ENCODE results near the gene MMP20.

GRCh38 chr11:102560555-102561011 is 64.5 kb downstream of the MMP20 start:
- no peak for TF ChIP-seq POLR2AphosphoS5 (IDR thresholded peaks at IDR 0.05; ENCODE audit: low read depth, low read length)
- TF ChIP-seq YY1 (IDR thresholded peaks at IDR 0.05; ENCODE audit: extremely low read depth, insufficient replicate concordance, low read depth, low read length), result no peak
- no peak for TF ChIP-seq EZH2phosphoT487 (IDR thresholded peaks at IDR 0.05; ENCODE audit: borderline replicate concordance)
- TF ChIP-seq CTCF (IDR thresholded peaks at IDR 0.05 in 2 of 3, conservative IDR thresholded peaks at IDR 0.05 in 1 of 3; ENCODE audit: borderline replicate concordance in 1 of 3, insufficient read depth in 1 of 3, low read depth in 2 of 3, low read length in 2 of 3), result no peak
- TF ChIP-seq, protein P1, sequence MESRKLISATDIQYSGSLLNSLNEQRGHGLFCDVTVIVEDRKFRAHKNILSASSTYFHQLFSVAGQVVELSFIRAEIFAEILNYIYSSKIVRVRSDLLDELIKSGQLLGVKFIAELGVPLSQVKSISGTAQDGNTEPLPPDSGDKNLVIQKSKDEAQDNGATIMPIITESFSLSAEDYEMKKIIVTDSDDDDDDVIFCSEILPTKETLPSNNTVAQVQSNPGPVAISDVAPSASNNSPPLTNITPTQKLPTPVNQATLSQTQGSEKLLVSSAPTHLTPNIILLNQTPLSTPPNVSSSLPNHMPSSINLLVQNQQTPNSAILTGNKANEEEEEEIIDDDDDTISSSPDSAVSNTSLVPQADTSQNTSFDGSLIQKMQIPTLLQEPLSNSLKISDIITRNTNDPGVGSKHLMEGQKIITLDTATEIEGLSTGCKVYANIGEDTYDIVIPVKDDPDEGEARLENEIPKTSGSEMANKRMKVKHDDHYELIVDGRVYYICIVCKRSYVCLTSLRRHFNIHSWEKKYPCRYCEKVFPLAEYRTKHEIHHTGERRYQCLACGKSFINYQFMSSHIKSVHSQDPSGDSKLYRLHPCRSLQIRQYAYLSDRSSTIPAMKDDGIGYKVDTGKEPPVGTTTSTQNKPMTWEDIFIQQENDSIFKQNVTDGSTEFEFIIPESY (IDR thresholded peaks at IDR 0.05; ENCODE audit: extremely low read depth, insufficient replicate concordance, low read length), result no peak
- TF ChIP-seq EZH2 (IDR thresholded peaks at IDR 0.05), result no peak
- TF ChIP-seq POLR2A (IDR thresholded peaks at IDR 0.05; ENCODE audit: borderline replicate concordance, extremely low read depth, insufficient read depth, insufficient read length), result no peak
- TF ChIP-seq SIN3A (IDR thresholded peaks at IDR 0.05; ENCODE audit: low read depth), result no peak
